Activated T-helper 2 cell treated with anti-CD3 and anti-CD28 coated beads, Interferon-gamma antibody, Interleukin-2, Interleukin-4, amounts not matched to agents 10 μg/mL and 5 μg/mL and 100 μg/mL, durations not matched to agents 14 hours and 24 hours and 36 hours (primary cell): ENCODE measurements around the gene SLC25A15. TPM values are rescaled to one million over a fixed set of nuclear protein-coding genes. Genes with fewer than 3 reads are reported as not detected.

Experiments used
- total RNA-seq: library from RNA; stranded (reverse); gene quantifications from 2 replicates; pipeline ENCODE4 v1.2.3, GENCODE V29; 2022

Gene SLC25A15
- total RNA-seq, 1 donor from 2014 or later, result 21.8 TPM

Other genes with a start within 250 kb of the SLC25A15 start
- gene FOXO1, start 123.0 kb upstream of the SLC25A15 start, total RNA-seq, result 38.2 and 38.3 TPM in 2 replicates
- gene MRPS31, start 18.4 kb upstream of the SLC25A15 start, total RNA-seq, result 42.9 and 43.1 TPM in 2 replicates
- 65.3 and 68.1 TPM in 2 replicates for gene ELF1, start 229.7 kb downstream of the SLC25A15 start, total RNA-seq